ENCODE measurements around the gene CD38. TPM values are rescaled to one million over a fixed set of nuclear protein-coding genes. Genes with fewer than 3 reads are reported as not detected.

Gene CD38
- total RNA-seq, 1 experiment from 2014 or later = 0.07 TPM

- DNase-seq = no peak
- no peaks in the 10 kb centered on the region for H3K23me2 ChIP-seq (ENCODE audit: insufficient read length, low read depth, low read length, poor library complexity, severe bottlenecking)
- no peaks in the 10 kb centered on the region for H3K4me1 Mint-ChIP-seq
- no peaks in the 10 kb centered on the region for H3K79me1 ChIP-seq (ENCODE audit: insufficient read depth, low read depth, low read length, poor library complexity, severe bottlenecking)
- no peaks in the 10 kb centered on the region for H3K36me3 Mint-ChIP-seq (ENCODE audit: insufficient read depth in 1 of 3, low read depth in 3 of 3)
- H3K4me3 Mint-ChIP-seq = no peak overlapping the region
- H2AK5ac ChIP-seq (ENCODE audit: insufficient read length, low read length) = no peak overlapping the region
- H3K9me3 Mint-ChIP-seq = no peaks in the 10 kb centered on the region
- no peak overlapping the region for H3K56ac ChIP-seq (ENCODE audit: insufficient read length, low read depth, low read length)
- no peaks in the 10 kb centered on the region for H3K9me3 ChIP-seq (ENCODE audit: control insufficient read depth, low read depth, low read length)
- no peaks in the 10 kb centered on the region for H3K4me1 ChIP-seq (ENCODE audit: insufficient read depth, low read length)
- no peak overlapping the region for H2BK15ac ChIP-seq (ENCODE audit: low read depth, low read length)
- no peaks in the 10 kb centered on the region for H3K79me2 ChIP-seq (ENCODE audit: insufficient read depth, low read length)
- H3K27me3 Mint-ChIP-seq (ENCODE audit: low read depth) = no peaks in the 10 kb centered on the region
- H3K4ac ChIP-seq (ENCODE audit: low read depth, low read length) = no peak overlapping the region
- no peak overlapping the region for H4K8ac ChIP-seq (replicated peaks; ENCODE audit: insufficient read length, low read depth, low read length)
- no peak overlapping the region for H2BK120ac ChIP-seq (ENCODE audit: low read depth, low read length, poor library complexity, severe bottlenecking)
- no peak overlapping the region for H2BK20ac ChIP-seq (ENCODE audit: low read depth, low read length, poor library complexity, severe bottlenecking)
- no peak overlapping the region for H2BK12ac ChIP-seq (ENCODE audit: insufficient read length, low read depth, low read length)
- no peaks in the 10 kb centered on the region for H4K20me1 ChIP-seq (ENCODE audit: control insufficient read depth, insufficient read depth, insufficient read length)
- no peak overlapping the region for H3K27ac Mint-ChIP-seq
- TF ChIP-seq, protein P1, sequence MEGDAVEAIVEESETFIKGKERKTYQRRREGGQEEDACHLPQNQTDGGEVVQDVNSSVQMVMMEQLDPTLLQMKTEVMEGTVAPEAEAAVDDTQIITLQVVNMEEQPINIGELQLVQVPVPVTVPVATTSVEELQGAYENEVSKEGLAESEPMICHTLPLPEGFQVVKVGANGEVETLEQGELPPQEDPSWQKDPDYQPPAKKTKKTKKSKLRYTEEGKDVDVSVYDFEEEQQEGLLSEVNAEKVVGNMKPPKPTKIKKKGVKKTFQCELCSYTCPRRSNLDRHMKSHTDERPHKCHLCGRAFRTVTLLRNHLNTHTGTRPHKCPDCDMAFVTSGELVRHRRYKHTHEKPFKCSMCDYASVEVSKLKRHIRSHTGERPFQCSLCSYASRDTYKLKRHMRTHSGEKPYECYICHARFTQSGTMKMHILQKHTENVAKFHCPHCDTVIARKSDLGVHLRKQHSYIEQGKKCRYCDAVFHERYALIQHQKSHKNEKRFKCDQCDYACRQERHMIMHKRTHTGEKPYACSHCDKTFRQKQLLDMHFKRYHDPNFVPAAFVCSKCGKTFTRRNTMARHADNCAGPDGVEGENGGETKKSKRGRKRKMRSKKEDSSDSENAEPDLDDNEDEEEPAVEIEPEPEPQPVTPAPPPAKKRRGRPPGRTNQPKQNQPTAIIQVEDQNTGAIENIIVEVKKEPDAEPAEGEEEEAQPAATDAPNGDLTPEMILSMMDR (conservative IDR thresholded peaks at IDR 0.05) = no peak
- no peak overlapping the region for H3K23ac ChIP-seq (ENCODE audit: insufficient read length, low read depth, low read length)
- H4K5ac ChIP-seq (ENCODE audit: insufficient read length, low read depth, low read length) = no peak overlapping the region
- H4K91ac ChIP-seq (ENCODE audit: insufficient read length, low read depth, low read length) = no peak overlapping the region
- no peak overlapping the region for H3K14ac ChIP-seq (ENCODE audit: insufficient read depth, low read length)
- no peak overlapping the region for H3T11ph ChIP-seq (ENCODE audit: low read length)
- no CpG with 5 or more reads among the region's 2 CpGs for WGBS (ENCODE audit: extremely low coverage, insufficient read length, low lambda C conversion rate)
- no peak overlapping the region for H2AFZ ChIP-seq (ENCODE audit: low read length)
- H2BK5ac ChIP-seq (ENCODE audit: insufficient read length, low read length) = no peak overlapping the region
- H3K18ac ChIP-seq (ENCODE audit: insufficient read length, low read depth, low read length) = no peak overlapping the region
- H3K27ac ChIP-seq (ENCODE audit: insufficient read length, low read depth, low read length) = no peak overlapping the region
- no peak overlapping the region for H3K4me2 ChIP-seq (ENCODE audit: insufficient read depth, insufficient read length, low read length)
- no peaks in the 10 kb centered on the region for H3K27me3 ChIP-seq (ENCODE audit: insufficient read depth, low read length)
- no peak overlapping the region for H3K9ac ChIP-seq (ENCODE audit: extremely low read depth, insufficient read length, low read length)
Measured at GRCh38 chr4:15864651-15865566, 86.8 kb downstream of the CD38 start.

All from H9 (cell line).